OCI-M2 (cell line): Measurements from ENCODE around the gene MYOM1.

ENCODE experiments used
- DNase-seq: peaks from one replicate; lab custom pipeline; 2025; ENCODE audit not compliant: unreplicated experiment; lab: John Stamatoyannopoulos, UW

The MYOM1 gene

GRCh38 chr18:3153107-3153704, 66.6 kb downstream of the MYOM1 start:
- no peak for DNase-seq

GRCh38 chr18:3152294-3152693, 67.5 kb downstream of the MYOM1 start:
- no peak for DNase-seq

- no peak for DNase-seq
Observed at GRCh38 chr18:3151399-3152264, 68.1 kb downstream of the MYOM1 start.

DNA sequence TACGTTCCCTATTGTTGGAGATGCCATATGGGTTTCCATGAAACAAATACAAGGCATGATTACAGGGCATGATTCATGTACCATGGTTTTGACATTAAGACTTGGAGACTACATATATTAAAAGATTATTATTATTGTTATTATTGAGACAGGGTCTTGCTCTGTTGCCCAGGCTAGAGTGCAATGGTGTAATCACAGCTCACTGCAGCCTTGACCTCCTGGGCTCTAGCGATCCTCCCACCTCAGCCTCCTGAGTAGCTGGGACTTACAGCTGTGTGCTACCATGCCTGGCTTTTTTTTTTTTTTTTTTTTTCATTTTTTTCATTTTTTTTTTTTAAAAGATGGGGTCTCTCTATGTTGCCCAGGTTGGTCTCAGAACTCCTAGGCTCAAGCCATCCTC, 69.1 kb downstream of the MYOM1 start:
- no peak for DNase-seq

DNA sequence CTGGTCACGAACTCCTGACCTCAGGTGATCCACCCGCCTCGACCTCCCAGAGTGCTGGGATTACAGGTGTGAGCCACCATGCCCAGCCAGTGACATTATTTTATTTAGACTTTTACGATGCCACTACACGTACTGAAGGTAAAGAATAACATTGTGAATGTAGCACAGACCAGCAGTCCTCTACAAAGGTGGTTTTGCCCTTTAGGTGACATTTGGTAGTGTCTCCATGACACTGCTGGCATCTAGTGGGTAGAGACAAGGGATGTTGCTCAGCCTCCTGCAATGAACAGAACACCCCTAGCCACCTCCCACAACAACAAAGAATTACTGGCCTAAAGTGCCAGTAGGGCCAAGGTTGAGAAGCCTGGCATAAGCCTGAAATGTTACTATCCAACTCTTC, 69.5 kb downstream of the MYOM1 start:
- no peak for DNase-seq

GRCh38 chr18:3148930-3149535, 70.7 kb downstream of the MYOM1 start:
- DNase-seq: no peak

DNA sequence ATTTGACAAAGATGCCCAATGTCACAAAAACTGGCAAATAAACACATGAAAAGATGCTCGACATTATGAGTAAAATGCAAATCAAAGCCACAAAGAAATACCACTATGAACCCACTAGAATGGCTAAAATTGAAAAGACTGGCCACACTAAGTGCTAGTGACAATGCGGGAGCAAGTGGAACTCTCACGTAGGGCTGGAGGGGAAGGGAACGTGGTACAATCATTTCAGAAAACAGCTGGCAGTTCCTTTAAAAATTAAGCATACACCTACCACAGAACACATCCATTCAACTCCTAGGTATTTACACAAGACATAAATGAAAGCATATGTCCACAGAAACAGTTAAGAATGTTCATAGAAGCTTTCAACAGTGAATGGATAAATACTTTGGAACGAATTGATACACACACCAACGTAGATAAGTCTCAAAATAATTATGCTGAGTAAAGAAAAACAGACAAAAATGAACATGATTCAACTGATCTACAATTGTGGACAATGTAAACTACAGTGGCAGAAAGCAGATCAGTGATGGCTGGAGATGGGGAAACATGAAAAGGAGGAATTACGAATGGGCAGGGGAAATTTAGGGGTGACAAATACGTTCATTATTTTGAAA, 71.7 kb downstream of the MYOM1 start:
- DNase-seq: no peak

GRCh38 chr18:3140986-3141639, 78.7 kb downstream of the MYOM1 start:
- DNase-seq: no peak

DNA sequence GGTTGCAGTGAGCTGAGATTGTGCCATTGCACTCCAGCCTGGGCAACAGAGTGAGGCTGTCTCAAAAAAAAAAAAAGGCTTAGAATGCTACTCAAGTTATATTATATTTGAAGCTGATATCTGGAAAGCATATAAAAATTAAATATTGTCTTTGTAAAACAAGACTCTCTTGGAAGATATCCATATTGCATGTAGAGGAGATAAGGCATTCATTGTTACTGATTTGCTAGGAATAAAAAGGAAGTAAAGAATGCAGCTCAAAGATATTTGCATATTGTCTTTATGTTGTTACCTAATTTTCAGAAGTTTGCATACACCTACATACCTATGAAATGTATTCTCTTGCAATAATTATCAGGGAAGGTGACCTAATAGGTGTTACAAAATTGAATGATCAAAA, 79.4 kb downstream of the MYOM1 start:
- DNase-seq: no peak

DNA sequence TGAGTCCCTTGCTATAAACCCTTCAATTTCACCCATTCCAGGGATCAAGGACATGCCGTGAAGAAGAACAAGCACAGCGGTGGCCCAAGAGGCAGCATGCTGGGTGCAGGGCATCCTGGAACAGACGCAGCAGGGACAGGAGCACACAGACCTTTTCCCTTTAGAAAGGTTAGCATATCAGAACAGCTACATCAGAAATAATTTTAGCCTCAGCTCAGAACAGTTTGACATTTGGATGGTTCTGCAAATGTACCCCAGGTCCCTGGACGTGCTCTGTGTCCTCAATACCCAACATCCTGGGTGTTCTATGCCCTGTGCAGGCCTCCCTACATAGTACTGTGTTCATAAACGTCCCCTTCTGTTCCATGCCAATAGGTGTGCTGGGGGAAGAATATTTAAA, 80.4 kb downstream of the MYOM1 start:
- DNase-seq: no peak

DNA sequence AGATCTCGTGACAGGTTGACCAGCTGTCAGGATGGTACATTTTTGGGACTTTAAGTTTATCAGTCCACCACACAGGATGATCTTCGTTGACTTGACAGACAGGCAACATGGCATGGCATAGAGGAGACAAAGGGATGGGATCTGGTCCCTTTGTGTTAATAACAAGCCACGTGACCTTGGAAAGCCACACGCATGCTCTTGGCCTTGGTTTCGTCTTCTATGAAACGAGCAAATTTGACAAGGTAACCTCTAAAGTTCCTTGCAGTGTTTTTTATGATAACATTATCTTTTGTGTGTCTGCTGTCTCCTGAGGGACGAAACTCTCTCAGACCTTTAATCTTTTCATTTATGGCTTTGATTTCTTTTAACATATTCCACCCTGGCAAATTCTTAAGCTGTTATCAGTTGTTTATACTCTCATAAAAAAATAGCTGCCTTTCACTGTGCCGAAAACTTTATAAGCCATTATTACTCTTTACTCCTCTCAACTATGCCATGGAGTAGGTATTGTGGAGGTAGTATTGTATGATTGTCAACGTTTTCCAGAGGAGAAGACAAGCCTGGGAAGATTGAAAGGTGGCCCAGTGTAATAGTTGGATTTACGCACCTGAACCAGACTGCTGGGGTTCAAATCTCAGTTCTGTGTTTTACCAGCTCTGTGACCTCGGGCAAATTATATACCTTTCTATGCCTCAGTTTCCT, 81.3 kb downstream of the MYOM1 start:
- no peak for DNase-seq

GRCh38 chr18:3135536-3135935, 84.2 kb downstream of the MYOM1 start:
- no peak for DNase-seq

GRCh38 chr18:3132700-3133099, 87.1 kb downstream of the MYOM1 start:
- no peak for DNase-seq

GRCh38 chr18:3130344-3130743, 89.4 kb downstream of the MYOM1 start:
- DNase-seq: no peak

- DNase-seq: peak; percentile 13
Observed at GRCh38 chr18:3129053-3129864, 90.5 kb downstream of the MYOM1 start.

- no peak for DNase-seq
Observed at GRCh38 chr18:3126457-3127097, 93.2 kb downstream of the MYOM1 start.

DNA sequence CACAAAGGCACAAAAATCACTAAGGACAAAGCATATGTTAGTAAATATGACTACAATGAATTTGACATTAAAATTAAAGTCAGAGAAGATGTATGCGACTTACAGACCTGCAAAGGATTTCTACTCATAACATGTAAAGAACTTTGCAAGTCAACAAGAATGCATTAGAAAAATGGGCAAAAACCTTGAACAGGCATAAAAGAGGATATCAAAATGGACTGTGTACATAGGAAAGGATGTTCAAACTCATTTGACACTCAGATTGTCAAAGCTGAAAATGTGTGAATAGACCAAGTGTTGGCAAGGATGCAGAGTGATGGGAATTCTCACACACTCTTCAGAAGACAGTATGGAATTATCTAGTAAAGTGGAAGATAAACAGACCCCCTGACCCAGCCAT, 94.9 kb downstream of the MYOM1 start:
- DNase-seq: no peak

DNA sequence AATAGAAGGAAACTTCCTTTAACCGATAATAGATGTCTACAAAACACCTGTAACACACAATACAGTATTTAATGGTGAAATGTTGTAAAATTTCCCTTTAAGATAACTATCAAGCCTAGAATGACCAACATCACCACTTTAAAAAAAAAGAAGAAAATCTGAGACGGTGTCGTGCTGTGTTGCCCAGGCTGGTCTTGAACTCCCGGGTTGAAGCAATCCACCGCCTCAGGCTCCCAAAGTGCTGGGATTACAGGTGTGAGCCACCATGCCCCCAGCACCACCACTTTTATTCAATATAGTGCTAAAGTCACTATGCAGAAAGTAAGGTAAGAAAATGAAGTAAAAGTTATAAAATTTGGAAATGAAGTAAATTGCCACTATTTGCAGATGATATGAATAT, 96.9 kb downstream of the MYOM1 start:
- DNase-seq: no peak

DNA sequence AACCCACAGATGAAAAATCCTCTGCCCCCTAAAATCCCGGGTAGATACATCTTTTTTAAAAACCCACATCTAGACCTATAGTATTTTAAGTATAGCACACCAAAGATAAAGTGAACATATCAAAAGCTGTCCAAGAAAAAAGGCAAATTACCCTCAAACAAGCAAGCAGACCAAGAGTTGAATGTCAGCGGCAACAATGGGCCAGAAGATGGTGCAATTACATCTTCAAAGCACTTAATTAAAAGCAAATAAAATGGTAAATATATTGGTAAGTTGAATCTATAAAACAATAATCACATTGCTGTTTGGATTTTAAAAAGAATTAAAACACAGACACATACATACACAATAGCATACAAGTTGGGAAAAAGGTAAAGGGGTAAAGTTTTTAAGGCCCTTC, 98.5 kb downstream of the MYOM1 start:
- no peak for DNase-seq
